NCI-H1092 treated with DMSO at 0.1 percent for 48 hours (cell line): ENCODE measurements around the gene CAV3.

ENCODE experiments used
- DNase-seq: peaks from one replicate; lab custom pipeline; 2025; lab: John Stamatoyannopoulos, UW

CAV3 gene

DNA sequence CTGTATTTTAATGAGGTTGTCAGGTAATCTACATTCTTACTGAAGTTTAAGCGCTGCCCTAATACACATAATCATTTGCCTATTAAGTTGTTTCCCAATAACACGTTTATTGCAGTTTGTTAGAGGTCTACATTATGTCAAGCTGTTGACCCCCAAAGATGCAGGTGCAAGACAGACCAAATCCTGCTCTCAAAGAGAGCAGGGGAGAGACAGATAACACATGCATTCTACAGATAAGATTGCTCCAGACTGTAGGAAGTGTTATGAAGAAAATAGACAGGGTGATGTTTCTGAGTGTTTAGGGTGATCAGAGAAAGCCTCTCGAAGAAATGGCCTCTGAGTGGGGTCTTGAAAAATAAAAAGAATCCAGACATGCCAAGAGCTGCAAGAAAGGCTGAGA, 60.6 kb downstream of the CAV3 start:
- no peak for DNase-seq
